Measurements from ENCODE around the gene TBC1D22A. TPM values are rescaled to one million over a fixed set of nuclear protein-coding genes. Genes with fewer than 3 reads are reported as not detected.

TBC1D22A gene
- total RNA-seq, 3 donors from 2014 or later = 35.6 to 51.9 (median 41.8) TPM

- Histone ChIP-seq H3K9me3 (no peaks in the 10 kb centered on the region), H3K4me1 (ENCODE audit: low read depth) (no peaks in the 10 kb centered on the region), H3K4me3 (no peak overlapping the region), H3K36me3 (ENCODE audit: low read depth) (no peaks in the 10 kb centered on the region)
- intact Hi-C loops (cut with DNase I, micrococcal nuclease) = no loop called here
- TF ChIP-seq CTCF (IDR thresholded peaks at IDR 0.05) = no peak
- no peak for ATAC-seq
- no peak for DNase-seq
Measured at GRCh38 chr22:46956498-46957215, 194.2 kb downstream of the TBC1D22A start.

GRCh38 chr22:46957521-46957920 lies 195.1 kb downstream of the TBC1D22A start:
- no peak for ATAC-seq
- intact Hi-C loops (cut with DNase I, micrococcal nuclease) = no loop called here
- no peaks in the 10 kb centered on the region for H3K4me1 ChIP-seq (ENCODE audit: low read depth)
- H3K4me3 ChIP-seq = no peak overlapping the region
- no peaks in the 10 kb centered on the region for H3K9me3 ChIP-seq
- no peak for TF ChIP-seq CTCF (IDR thresholded peaks at IDR 0.05)
- no peaks in the 10 kb centered on the region for H3K36me3 ChIP-seq (ENCODE audit: low read depth)
- DNase-seq = no peak

GRCh38 chr22:46958191-46958590 lies 195.7 kb downstream of the TBC1D22A start:
- Histone ChIP-seq H3K4me1 (ENCODE audit: low read depth) (no peaks in the 10 kb centered on the region), H3K4me3 (no peak overlapping the region), H3K36me3 (ENCODE audit: low read depth) (no peaks in the 10 kb centered on the region), H3K9me3 (no peaks in the 10 kb centered on the region)
- DNase-seq (no peak), ATAC-seq (no peak)
- no peak for TF ChIP-seq CTCF (IDR thresholded peaks at IDR 0.05)
- intact Hi-C loops (cut with DNase I, micrococcal nuclease) = no loop called here

GRCh38 chr22:46958658-46959057 lies 196.2 kb downstream of the TBC1D22A start:
- ATAC-seq = no peak
- intact Hi-C loops (cut with DNase I, micrococcal nuclease) = no loop called here
- Histone ChIP-seq H3K4me1 (ENCODE audit: low read depth) (no peaks in the 10 kb centered on the region), H3K36me3 (ENCODE audit: low read depth) (no peaks in the 10 kb centered on the region), H3K4me3 (no peak overlapping the region), H3K9me3 (no peaks in the 10 kb centered on the region)
- TF ChIP-seq CTCF (IDR thresholded peaks at IDR 0.05) = no peak
- DNase-seq = no peak

GRCh38 chr22:46959369-46959768 lies 196.9 kb downstream of the TBC1D22A start:
- DNase-seq (no peak), ATAC-seq (no peak)
- Histone ChIP-seq H3K4me1 (ENCODE audit: low read depth) (no peaks in the 10 kb centered on the region), H3K9me3 (no peaks in the 10 kb centered on the region), H3K4me3 (no peak overlapping the region), H3K36me3 (ENCODE audit: low read depth) (no peaks in the 10 kb centered on the region)
- TF ChIP-seq CTCF (IDR thresholded peaks at IDR 0.05) = no peak
- intact Hi-C loops (cut with DNase I, micrococcal nuclease) = no loop called here
